ENCODE results near the gene MOSPD3.

MOSPD3 gene

DNA sequence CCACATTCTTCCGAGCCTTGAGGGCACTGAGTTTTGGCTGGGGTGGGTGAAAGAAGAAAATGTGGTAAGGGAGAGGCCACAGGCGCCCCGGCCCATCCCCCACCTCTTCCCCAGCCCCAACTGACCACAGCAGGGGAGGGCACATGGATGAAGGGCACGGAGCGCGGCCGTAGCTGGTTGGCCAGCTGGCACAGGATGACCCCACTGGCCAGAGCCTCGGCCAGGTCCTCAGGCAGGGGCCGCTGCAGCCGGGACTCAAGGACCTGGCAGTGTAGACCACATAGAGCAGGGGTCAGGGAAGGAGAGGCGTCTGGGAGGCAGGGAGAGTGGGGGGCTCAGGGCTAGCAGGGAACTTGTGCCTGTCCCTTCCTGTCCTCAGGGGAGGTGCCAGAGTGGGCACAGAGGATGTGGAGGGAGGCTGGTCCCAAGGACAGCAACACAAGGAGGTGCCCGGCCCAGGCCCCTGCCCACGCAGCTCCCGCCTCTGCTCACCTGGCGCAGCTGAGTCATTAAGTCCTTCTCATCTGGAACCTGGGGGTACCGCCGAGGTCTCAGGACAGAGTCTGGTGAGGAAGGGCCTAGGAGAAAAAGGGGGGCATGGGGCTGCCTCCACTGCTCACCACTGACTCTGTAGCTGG is 36.5 kb upstream of the MOSPD3 start:
- DNase-seq (ENCODE audit: low spot score), result no peak

DNA sequence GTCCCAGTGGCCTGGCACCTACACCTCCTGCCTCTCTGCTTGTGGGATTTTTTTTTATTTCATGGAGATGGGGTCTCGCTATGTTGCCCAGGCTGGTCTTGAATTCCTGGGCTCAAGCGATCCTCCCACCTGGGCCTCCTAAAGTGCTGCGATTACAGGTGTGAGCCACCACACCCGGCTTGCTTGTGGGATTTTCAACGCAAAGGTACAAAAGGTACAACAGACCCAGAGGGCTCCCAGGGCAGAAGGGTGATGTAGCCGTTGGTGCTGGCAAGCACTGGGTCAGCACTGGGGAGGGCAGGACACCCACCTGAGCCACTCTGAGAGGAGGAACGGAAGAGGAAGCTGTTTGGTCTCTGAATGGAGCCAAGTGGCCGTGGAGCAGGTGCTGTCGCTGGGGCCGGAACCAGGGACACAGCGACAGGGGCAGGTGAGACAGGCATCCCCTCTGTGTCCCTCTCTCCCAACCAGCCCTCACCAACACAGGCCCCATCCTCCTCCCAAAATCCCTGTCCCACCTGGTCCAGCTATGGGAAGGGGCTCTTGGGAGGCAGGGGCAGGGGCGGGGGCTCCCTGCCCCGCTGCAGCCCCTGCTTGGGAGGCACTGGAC is 35.9 kb upstream of the MOSPD3 start:
- DNase-seq (ENCODE audit: low spot score), result no peak

DNA sequence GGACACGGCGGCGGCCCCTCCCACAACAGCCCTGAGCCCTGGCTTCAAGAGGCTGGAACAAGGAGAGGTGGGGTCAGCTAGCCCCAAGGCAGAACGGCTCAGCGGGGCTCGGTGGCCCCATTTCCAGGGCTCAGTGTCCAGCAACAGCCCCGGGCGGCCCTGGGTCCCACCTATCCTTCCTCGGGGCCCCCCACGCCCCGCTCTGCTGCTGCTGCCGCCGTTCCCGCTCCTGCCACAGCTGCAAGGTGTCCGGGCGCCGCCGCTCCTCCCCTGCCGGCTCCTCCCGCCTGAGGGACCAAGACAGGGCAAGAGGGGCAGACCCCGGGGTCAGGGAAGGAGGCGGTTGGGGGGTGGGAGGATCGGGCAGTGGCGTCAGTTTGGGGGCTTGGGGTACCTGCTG is 35.2 kb upstream of the MOSPD3 start:
- no peak for DNase-seq (ENCODE audit: low spot score)

DNA sequence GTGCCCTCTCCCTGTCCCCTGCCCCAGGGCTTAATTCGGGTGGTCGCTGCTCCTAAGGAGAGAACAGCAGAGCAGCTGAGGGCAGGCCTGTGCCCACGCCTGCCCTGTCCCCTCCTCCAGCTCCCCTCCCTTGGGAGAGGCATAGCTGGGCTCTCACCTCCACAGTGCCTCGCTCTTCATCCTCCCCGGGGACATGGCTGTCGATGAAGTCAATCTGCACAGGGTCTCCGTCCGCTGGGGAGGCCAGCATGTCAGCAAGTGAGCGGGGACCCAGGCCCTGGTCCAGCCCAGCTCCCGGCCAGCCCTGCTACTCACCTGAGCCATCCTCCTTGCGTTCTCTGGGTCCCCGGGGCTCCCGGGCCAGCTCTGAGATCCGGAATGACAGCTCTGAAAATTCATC is 34.8 kb upstream of the MOSPD3 start:
- DNase-seq (ENCODE audit: low spot score), result no peak

DNA sequence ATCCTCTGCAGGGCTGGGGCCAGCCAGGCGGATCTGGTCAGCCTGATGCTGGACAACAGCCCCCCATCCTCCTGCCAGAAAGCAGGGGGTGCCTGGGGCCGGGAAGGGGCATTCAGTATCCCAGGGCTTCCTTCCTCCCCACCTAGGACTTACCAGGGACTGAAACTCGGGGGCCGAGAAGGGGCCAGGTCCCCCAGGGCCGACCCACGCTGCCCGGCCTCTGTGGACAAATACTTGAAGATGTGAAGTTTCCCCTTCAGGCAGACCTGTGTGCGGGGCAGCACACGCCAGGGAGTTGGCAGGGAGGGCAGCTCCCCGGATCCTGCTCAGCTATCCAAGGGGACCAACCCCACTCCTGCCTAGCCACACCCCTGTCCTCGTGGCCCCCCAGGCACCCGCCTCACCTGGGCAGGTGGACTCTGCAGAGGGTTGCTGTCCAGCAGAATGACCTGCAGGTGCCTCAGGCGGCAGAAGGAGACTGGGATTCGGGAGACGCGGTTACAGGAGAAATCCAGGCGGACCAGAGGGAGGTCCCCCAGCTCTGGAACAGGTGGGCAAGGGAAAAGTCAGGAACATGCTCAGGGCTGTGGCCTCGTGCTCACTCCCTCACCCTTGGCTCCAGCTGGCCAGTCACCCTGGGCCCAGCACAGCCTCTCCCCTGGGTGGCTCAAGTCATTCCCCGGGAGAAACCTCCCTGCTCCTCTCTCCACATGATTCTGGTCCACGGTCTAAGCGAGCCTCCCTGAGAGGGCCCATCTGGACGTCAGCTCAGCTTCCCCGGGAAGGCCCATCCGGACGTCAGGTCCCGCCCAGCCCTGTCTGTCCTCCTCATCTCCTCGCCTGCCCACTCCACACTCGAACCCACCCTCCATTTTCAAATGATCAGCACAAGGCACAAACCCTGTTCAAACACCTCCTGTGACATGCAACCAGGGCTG is 33.8 kb upstream of the MOSPD3 start:
- DNase-seq (ENCODE audit: low spot score), result no peak

DNA sequence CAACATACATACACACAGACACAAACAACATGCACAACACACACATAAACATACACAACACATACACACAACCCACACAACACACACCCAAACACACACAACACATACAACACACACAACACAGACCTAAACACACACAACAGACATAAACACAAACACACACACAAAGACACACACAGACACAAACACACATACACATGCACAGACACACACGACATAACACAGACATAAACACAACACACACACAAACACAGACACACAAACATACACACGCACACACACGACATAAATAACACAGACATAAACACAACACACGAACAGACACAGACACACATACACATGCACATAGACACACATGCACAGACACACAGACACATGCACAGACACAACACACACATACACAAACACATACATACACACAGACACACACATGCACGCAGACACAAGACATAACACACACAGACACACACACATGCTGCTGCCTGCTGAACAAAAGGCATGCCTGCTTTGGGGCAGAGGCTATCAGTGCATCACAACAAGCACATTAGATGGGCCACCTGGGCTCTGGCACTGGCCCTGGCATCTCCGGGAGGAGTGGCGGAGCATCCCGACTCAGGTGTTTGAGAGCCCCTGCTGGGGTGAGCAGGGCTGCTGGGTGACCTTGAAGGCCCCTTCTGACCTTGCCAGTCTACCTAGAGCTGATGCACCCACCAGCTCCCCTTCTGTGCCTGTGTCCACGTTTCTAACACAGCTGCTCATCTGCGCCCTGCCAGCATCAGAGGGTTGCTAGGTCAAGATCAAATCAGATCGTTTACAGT is 31.7 kb upstream of the MOSPD3 start:
- no peak for DNase-seq (ENCODE audit: low spot score)

DNA sequence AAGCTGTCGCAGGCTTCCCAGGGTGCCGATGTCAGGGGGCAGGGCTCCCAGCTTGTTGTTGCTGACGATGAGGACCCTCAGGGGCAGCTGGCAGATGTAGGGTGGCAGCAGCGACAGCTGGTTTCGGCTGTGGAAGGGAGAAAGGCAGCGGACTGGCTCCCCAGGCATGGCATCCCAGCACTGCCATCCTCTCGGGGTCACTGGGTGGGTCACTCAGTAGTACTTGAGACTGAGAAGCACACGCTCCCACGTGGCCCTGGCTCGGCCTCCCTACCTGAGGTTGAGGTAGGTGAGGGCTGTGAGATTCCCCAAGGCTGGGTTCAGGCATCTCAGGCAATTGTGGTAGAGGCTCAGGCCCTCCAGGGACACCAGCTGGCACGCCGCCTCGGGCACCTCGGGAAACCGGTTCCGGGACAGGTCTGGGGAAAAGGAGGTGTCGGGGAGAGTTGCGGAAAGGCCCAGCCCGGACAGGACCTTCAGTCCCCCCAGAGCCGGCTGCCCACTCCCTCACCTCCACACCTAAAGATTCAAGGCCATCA is 30.2 kb upstream of the MOSPD3 start:
- DNase-seq (ENCODE audit: low spot score), result no peak

DNA sequence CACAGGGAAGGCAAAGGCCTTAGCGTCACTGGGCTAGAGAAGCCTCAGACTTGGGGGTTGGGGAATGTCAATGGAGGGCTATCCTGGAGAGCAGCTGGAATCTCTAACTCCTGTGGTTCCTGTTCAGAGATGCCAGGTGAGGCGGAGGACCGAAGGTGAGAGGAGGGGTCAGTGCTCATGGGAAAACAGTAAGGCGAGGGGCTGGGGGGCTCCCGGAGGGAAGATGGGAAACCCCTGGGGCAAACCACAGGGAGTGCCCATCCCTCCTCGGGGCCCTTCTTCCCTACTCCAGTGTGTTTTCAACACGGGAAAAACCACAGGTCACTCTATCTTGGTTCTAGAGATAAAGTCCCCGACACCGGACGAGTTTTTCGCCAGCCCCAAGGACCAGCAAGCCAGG is 29.7 kb upstream of the MOSPD3 start:
- DNase-seq (ENCODE audit: low spot score), result no peak

DNA sequence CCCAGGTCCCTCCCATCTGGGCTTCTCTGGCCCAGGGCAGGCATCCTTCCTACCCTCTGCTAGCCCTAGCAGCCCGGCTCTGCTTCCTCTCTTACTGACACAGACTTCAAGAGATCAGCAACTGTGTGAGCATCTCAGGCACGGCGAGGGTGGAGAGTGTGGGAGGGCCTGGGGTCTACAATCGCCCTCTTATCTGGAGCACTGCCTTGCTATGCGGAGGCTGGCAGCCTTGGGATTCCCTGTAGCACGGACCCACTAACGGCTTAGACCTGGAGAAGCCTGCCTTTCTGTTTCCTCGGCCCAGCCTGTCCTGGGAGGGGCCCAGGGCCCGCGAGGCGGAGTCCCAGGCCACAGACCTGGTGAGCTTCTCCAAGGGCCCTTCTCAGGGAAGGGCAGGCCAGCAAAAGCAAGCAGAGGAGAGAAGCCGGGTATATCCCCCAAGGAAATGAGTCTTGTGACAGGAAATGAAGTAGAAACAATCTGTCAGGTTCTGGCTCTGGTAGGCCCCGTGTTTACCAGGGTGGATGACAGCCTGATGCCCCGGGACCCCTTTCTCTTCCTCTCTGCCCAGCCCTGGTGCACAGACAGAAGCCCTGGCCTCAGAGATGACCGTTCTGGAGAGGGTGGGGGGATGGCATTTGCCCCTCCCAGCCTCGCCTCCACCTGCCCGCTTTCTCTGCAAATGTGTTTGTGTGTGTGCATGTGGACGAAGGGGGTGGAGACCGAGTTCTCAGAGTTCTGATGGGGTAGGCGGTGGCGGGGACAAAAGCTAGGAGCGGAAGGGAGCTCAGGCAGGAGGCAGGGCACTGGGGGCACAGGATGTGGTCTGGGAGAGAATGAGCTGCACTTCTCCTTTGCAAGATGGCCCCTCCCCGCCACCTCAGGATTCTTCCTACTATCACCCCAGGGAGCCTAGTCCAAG is 28.9 kb upstream of the MOSPD3 start:
- DNase-seq (ENCODE audit: low spot score), result no peak

DNA sequence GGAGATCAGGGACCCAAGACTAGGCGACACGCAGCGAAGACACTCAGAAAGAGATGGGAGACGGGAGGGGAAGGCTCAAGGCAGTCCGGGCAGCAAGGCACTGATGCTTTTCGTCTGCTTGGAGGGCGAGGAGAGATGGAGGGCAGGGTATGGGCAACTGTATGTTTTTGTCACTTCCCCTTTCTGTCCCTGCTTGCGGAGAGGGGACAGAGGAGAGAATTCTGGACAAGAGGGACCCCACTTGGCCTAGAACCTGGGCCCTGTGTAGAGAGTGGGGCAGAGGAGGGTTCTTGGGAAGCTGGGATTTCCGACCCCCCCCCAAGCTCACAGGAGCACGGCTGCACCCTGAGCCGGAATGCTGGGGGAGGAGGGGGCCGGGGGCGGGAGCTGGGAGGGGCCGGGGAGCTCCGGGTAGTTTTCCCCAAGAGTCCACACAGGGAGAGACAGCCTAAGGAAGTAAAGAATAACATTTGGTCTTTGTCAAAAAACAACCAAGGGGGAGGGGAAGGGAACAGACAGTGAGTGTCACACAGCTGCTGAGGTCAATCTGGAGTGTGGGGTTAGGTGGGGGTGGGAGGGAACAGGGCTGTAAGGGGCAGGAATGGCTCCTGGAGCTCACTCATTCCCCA is 28.2 kb upstream of the MOSPD3 start:
- no peak for DNase-seq (ENCODE audit: low spot score)

DNA sequence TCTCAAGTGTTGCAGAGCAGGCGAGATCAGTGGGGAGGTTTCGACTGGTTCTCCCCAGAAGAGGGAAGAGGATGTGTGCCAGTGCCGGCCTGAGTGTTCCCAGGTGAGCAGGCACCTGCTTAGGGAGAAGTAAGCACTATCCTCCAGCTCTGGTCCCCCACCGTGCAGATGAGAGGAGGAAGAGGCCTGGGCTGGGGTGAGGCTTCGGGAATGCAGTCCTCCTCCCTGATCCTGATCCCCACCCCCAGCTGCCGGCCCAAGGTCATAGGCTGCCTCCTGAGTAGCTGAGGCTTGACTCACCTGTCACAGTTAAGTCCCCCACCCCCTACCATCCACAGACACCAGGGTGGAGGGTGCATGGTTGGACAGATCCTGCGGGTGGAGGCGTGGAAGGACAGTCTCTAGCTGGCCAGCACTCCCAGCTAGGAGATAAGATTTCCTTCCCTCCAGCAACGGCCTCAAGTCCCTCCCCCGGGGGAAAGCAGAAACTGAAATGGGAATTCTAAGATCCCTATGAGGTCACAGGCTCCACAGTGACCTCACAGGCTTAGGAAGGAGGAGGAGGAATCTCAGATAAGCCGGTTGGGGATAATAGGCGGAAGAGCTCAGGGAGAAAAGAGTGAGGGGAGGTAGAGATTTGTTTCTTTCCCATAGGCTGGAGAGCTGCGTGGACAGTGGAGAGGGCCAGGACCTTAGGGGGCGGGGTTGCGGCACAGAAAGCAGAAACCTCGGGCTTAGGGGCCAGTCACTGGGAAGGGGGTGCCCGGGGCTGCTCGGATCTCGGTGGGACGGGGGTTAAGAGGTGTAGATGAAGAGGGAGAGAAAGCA is 27.4 kb upstream of the MOSPD3 start:
- peak; percentile 45 for DNase-seq (ENCODE audit: low spot score)

DNA sequence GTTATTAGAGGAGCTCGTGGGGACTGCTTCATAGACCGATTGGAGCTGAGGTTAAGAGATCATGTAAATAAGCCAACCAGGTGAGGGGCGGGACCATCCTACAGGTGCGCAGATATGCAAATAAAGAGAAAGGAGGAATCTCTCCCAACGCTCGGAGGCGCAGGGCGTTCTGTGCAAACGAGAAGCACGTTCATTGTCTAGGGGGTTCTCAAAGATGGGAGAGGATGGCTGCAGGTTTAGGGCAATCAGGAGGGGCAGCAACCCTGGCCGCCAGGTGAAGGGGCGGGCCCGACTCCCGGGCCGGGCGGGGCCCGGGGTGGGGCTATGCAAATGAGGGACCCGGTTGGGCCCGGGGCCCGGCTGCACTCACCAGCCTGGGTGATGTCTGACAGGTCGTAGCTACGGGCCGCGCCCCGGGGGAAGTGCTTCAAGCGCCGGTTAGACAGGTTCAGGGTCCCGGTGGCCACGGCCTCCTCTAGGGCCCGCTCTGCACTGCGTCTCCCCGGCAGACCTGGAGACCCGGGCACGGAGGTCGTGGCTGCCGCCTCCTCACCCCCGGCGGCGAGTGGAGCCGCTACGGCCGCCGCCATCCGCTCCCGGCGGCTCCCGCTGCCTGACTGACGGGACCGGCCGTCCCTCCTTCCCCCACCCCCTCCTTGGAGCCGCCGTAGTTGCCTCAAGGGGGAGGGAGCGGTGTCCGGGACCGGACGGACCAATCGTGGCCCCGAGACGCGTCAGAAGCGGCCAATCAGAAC is 26.7 kb upstream of the MOSPD3 start, which contains the start of gene LRCH4:
Gene LRCH4 (minus strand): TSS at position 619 of the 755 bp plus-strand sequence. CDS start 29 bp downstream, at position 590.
- peak; percentile 99 for DNase-seq (ENCODE audit: low spot score)

DNA sequence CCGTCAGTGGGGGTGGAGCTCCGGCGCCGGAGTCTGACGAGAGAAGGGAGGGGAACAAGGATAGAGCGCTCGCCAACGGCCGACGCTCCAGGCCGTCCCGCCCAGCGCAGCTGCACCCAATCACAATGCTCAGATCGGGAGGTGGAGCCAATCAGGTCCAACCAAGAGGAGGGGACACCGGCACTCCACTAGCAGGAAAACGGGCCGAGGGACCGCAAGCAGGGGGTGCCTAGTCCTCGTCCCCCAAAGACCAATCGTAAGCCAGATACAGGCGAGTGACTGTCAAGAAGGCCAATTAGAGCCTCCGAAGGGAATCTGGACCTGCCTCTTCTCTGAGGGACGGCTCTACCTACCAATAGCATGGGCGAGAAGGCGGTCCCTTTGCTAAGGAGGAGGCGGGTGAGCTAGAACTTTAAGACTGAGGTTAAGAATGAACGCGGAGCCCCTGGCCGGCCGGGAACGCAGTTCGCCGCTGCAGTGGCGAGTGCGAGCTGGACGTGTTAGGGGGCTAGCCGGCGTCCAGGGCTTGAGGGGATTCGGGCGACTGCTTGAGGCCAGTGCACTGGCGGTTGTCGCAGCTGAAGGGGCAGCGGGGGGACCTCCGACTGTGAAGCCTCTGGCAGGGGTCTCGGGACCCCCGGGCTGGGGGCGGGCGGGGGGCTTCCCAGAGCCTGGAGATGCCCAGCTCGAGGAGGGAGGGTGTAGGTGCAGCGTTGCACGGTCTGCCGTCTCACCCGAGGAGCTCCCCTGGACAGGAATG is 25.9 kb upstream of the MOSPD3 start, which contains the start of gene FBXO24:
Gene FBXO24 (plus strand): TSS at position 63 of the 760 bp plus-strand sequence. CDS start 298 bp downstream, at position 361.
- peak; percentile 99 for DNase-seq (ENCODE audit: low spot score)

DNA sequence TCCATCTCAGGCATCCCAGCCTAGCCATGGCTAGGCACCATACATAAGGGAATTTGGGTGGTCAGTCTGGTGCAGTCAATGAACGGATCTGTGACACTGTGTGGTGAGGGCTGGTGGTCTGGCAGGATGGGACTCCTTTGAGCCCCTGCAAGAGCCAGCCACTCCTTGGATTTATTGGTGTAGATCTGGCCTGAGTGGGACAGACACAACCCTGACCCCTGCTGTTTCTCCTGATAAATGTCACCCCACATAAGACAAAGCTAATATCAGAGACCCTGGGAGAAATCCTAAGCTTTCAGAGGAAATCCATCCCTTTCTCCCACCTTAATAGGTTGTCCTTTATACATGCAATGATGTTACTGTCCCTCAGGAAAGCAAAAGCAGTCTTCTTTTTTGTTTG is 23.9 kb upstream of the MOSPD3 start:
- DNase-seq (ENCODE audit: low spot score), result peak; percentile 26

DNA sequence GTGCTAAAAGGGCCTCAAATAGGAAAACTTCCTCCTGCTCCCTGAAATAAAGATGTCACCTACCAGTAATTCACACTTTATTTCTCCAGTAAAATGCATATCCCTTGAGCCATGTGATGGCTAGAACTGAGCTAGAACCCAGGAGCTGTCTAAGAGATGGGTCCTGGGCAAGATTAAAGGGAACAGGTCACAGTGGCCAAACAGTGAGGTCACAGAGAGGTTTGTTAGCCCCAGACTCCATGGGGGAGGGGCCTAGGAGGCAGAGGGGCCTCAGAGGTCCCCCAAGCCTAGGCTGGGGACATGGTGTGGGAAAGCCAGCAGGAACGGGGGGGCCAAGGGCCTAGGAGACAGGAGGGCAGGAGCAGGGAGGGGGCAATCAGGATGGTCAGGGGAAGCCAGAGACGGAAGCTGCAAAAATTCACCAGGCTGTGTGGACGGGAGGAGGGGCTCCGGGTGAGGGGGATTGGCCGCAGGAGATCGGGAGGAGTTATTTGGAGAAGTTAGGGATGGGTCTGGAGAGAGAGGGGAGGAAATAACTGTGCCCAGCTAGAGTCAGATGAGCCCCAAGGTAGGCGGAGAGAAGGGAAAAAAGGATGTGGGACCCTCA is 22.9 kb upstream of the MOSPD3 start:
- DNase-seq (ENCODE audit: low spot score), result no peak

DNA sequence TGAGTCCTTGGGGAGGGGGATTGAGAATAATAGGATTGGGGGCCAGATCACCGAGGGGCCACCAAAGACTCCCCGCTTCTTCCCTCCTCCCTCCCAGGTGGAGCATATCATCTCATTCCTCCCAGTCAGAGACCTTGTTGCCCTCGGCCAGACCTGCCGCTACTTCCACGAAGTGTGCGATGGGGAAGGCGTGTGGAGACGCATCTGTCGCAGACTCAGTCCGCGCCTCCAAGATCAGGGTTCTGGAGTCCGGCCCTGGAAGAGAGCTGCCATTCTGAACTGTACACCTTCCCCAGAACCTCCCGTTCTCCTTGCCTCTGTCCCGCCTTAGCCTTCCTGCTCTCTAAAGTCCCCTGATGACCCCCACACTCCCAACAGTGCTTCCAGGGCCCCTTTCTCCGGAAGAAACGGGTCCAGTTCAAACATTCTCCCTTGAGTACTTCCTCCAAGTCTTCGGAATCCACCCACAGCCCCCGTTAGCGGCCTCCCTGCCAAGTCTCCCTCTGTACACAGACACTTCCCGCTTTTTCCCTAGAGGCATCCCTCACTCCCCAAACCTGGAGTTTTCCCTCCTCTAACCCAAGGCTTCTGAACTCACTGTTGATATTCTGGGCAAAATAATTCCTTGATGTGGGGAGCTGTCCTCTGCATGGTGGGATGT is 22.1 kb upstream of the MOSPD3 start:
- no peak for DNase-seq (ENCODE audit: low spot score)

DNA sequence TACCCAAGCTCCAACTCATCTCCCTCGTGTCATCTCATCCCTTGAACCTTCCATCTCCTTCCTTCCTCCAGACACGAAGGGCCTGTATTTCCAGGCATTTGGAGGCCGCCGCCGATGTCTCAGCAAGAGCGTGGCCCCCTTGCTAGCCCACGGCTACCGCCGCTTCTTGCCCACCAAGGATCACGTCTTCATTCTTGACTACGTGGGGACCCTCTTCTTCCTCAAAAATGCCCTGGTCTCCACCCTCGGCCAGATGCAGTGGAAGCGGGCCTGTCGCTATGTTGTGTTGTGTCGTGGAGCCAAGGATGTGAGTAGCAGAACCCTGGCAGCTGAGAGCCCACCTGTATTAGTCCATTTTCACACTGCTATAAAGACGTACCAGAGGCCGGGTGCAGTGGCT is 20.7 kb upstream of the MOSPD3 start:
- DNase-seq (ENCODE audit: low spot score), result no peak

Measured in AG20443 (cell line).